HUES64 (cell line): ENCODE results near the gene SIK2.

Experiments used
- H3K27ac ChIP-seq: 2 replicates; pipeline ENCODE4 v1.7.0; 2013; ENCODE audit warnings: low read depth, low read length, inconsistent platforms
- H3K27me3 ChIP-seq: 2 replicates; pipeline ENCODE4 v1.6.1; 2013; ENCODE audit warnings: mild to moderate bottlenecking, low read length; ENCODE audit not compliant: insufficient read depth
- H3K36me3 ChIP-seq: 2 replicates; pipeline ENCODE4 v1.6.1; 2013; ENCODE audit warnings: mild to moderate bottlenecking, low read length; ENCODE audit not compliant: insufficient read depth
- H3K4me1 ChIP-seq: 2 replicates; pipeline ENCODE4 v1.6.1; 2013; ENCODE audit warnings: mild to moderate bottlenecking, low read length, moderate library complexity; ENCODE audit not compliant: insufficient read depth
- H3K4me3 ChIP-seq: 2 replicates; pipeline ENCODE4 v1.5.1; 2013; ENCODE audit warnings: mild to moderate bottlenecking, low read length, moderate library complexity
- H3K9ac ChIP-seq: 2 replicates; pipeline ENCODE4 v1.6.1; 2013; ENCODE audit warnings: mild to moderate bottlenecking, low read depth, low read length
- H3K9me3 ChIP-seq: 2 replicates; pipeline ENCODE4 v1.6.1; 2013; ENCODE audit warnings: low read depth, low read length; ENCODE audit not compliant: insufficient read depth
- WGBS: fragments of 150-250, 120-280 bp; methylation state at CpG from one replicate; pipeline ENCODE4 v1.1.7; 2013; ENCODE audit warnings: missing lambda C conversion rate; 5-methylcytosine and 5-hydroxymethylcytosine counted together

Gene SIK2

DNA sequence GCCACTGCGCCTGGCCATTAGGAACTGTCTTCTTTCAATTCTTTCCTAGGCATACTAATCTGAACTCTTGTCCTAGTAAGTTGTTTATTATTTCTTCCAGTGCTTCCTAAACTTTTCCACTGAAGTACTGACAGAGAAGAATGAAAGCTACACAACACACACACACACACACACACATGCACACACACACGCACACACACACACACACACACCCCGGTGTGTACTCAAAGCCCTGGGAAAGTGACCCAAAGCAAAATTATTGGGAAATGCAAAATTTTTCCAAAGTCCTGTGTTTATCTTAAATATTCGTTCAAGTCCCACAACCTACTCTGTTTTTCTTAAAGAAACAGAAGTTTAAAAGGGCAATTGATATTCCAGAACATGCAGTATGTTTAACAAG, 19.4 kb upstream of the SIK2 start:
- no peaks in the 10 kb centered on the region for H3K9me3 ChIP-seq
- no peaks in the 10 kb centered on the region for H3K4me1 ChIP-seq
- H3K9ac ChIP-seq = no peak overlapping the region
- no peaks in the 10 kb centered on the region for H3K27me3 ChIP-seq
- no peak overlapping the region for H3K4me3 ChIP-seq
- H3K36me3 ChIP-seq = no peaks in the 10 kb centered on the region
- H3K27ac ChIP-seq = no peak overlapping the region
- 90% methylated on average over 4 of the region's 4 CpGs for WGBS

- 91% methylated on average over 2 of the region's 2 CpGs for WGBS
- Histone ChIP-seq H3K27ac (no peak overlapping the region), H3K4me1 (no peaks in the 10 kb centered on the region), H3K9me3 (no peaks in the 10 kb centered on the region), H3K4me3 (no peak overlapping the region), H3K27me3 (no peaks in the 10 kb centered on the region), H3K9ac (no peak overlapping the region), H3K36me3 (no peaks in the 10 kb centered on the region)
Measured at GRCh38 chr11:111585371-111585770, 16.9 kb upstream of the SIK2 start.

GRCh38 chr11:111586388-111586831, 15.8 kb upstream of the SIK2 start:
- Histone ChIP-seq H3K27ac (no peak overlapping the region), H3K36me3 (no peaks in the 10 kb centered on the region), H3K4me3 (no peak overlapping the region), H3K9ac (no peak overlapping the region), H3K4me1 (no peaks in the 10 kb centered on the region), H3K9me3 (no peaks in the 10 kb centered on the region), H3K27me3 (no peaks in the 10 kb centered on the region)
- 0% methylated on average over 1 of the region's 1 CpG for WGBS

DNA sequence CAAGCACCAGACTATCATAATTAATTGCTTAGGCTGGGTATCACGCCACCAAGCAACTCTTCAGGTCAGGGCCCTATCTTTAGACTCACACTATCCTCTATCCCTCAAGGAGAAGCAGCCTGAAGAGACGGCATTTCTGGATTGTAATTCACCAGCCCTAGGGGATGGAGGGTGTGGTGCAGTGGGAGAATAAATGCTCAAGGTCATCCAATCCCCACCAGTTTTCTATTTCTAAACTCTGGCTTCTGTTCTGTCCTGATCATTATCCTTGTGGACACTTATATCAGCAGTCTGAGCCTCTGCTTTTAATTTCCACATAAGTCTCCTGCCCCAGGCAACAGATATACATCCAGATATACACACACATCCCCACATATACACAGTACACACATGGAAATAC, 13.1 kb upstream of the SIK2 start:
- no peaks in the 10 kb centered on the region for H3K27me3 ChIP-seq
- no peak overlapping the region for H3K9ac ChIP-seq
- no peak overlapping the region for H3K27ac ChIP-seq
- H3K9me3 ChIP-seq = no peaks in the 10 kb centered on the region
- no peaks in the 10 kb centered on the region for H3K4me1 ChIP-seq
- H3K4me3 ChIP-seq = no peak overlapping the region
- H3K36me3 ChIP-seq = no peaks in the 10 kb centered on the region
- 78% methylated on average over 1 of the region's 2 CpGs for WGBS

DNA sequence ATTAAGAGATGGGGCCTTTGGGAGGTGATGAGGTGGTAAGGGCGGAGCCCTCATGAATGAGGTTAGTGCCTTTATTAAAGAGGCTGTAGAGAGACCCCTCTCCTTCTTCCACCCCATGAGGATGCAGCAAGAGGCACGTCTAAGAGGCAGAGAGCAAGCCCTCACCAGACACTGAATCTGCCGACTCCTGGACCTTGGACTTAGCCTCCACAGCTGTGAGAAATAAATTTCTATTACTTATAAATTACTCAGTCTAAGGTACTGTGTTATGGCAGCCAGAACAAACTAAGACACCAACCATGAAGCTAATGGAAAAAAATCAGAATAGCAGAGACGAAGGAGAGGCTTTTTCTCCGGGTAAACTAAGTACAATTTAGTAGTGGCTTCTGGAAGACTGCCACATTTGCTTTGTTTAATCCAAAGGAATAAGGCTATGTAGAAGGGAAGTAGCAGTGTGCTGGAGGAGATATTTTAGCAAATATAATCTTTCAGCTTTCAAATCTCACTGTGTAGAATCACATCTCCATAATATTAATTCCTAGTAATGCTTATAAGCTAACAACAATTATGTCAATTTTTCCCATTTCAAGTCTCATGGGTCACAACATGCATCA, 12.3 kb upstream of the SIK2 start:
- H3K9ac ChIP-seq = no peak overlapping the region

DNA sequence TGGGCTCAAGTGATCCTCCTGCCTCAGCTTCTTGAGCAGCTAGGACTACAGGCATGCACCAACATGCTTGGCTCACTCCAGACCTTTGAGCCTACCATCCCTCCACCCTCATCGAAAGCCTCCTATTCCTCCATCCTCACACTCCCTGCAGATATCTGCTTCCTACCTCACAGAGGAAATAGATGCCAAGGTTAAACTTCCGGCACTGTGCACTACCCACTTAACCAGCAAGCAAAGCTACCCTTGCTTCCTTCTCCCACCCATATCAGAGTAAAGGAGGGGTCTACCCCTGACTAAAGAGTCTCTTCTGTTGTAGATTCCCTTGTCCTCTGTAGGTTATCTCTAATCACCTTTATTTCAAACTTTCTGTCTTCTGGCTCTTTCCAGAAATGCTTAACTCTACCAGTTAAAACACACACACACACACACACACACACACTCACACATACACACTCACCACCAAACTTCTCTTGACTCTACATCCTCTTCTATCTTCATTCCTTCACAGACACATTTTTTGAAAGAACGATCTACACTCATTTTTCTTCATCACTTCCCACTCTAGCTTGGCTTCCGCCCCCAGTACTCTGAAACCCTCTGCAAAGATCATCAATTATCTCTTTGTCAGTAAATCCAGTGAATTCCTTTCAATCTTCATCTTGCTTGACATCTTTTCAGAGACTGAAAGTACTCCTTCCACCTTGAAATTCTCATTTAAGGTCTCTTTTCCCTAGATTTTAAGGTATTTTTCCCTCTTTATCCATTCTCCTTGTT, 10.9 kb upstream of the SIK2 start:
- Histone ChIP-seq H3K36me3 (no peaks in the 10 kb centered on the region), H3K27ac (no peak overlapping the region), H3K9me3 (no peaks in the 10 kb centered on the region), H3K27me3 (no peaks in the 10 kb centered on the region), H3K9ac (no peak overlapping the region), H3K4me1 (no peaks in the 10 kb centered on the region), H3K4me3 (no peak overlapping the region)
- 94% methylated on average over 4 of the region's 4 CpGs for WGBS

More for the DNA sequence above, 12.3 kb upstream of the SIK2 start:
- no peak overlapping the region for H3K27ac ChIP-seq
- H3K9me3 ChIP-seq = no peaks in the 10 kb centered on the region
- 90% methylated on average over 4 of the region's 5 CpGs for WGBS
- H3K4me3 ChIP-seq = no peak overlapping the region
- H3K4me1 ChIP-seq = no peaks in the 10 kb centered on the region
- no peaks in the 10 kb centered on the region for H3K36me3 ChIP-seq
- no peaks in the 10 kb centered on the region for H3K27me3 ChIP-seq

GRCh38 chr11:111592491-111592890, 9.8 kb upstream of the SIK2 start:
- Histone ChIP-seq H3K27me3 (no peaks in the 10 kb centered on the region), H3K4me1 (no peaks in the 10 kb centered on the region), H3K4me3 (no peak overlapping the region), H3K27ac (no peak overlapping the region), H3K36me3 (no peaks in the 10 kb centered on the region), H3K9me3 (no peaks in the 10 kb centered on the region), H3K9ac (no peak overlapping the region)

GRCh38 chr11:111596319-111596718, 5.9 kb upstream of the SIK2 start:
- 100% methylated on average over 1 of the region's 1 CpG for WGBS
- no peak overlapping the region for H3K27ac ChIP-seq
- 0 out of 2 replicates have a peak, but pooled peaks cover under 1% of the 10 kb centered on the region for H3K4me1 ChIP-seq
- H3K9me3 ChIP-seq = no peaks in the 10 kb centered on the region
- H3K27me3 ChIP-seq = peaks cover 9% of the 10 kb centered on the region
- H3K9ac ChIP-seq = no peak overlapping the region
- no peak overlapping the region for H3K4me3 ChIP-seq
- H3K36me3 ChIP-seq = no peaks in the 10 kb centered on the region

GRCh38 chr11:111598148-111598547, 4.1 kb upstream of the SIK2 start:
- Histone ChIP-seq H3K4me3 (no peak overlapping the region), H3K4me1 (0 out of 2 replicates have a peak, but pooled peaks cover 3% of the 10 kb centered on the region), H3K36me3 (no peaks in the 10 kb centered on the region), H3K27ac (no peak overlapping the region), H3K9ac (no peak overlapping the region), H3K27me3 (peaks cover 14% of the 10 kb centered on the region), H3K9me3 (no peaks in the 10 kb centered on the region)
- no CpG with 5 or more reads among the region's 1 CpG for WGBS

- Histone ChIP-seq H3K4me1 (peaks cover 7% of the 10 kb centered on the region), H3K27me3 (peaks cover 18% of the 10 kb centered on the region), H3K4me3 (no peak overlapping the region), H3K9me3 (no peaks in the 10 kb centered on the region), H3K27ac (no peak overlapping the region), H3K36me3 (no peaks in the 10 kb centered on the region), H3K9ac (no peak overlapping the region)
- 89% methylated on average over 2 of the region's 2 CpGs for WGBS
Measured at GRCh38 chr11:111598559-111598958, 3.7 kb upstream of the SIK2 start.

DNA sequence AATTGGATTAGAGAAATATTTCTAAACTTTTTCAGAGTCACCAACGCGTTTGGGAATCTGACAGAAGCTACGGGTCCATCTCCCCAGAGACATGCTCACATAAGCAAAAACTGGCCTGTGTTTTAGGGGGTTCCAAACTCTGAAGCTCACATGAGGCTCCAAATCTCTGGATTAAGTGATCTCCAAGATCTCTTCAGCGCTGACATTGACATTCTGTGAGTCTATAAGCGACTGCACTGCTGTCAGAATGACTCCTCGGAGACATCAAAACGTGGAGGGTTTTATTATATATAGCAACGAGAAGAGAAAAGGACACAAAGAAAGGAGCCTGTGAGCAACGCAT, 642 bp upstream of the SIK2 start:
- Histone ChIP-seq H3K9me3 (no peaks in the 10 kb centered on the region), H3K36me3 (no peaks in the 10 kb centered on the region), H3K4me1 (peaks cover 15% of the 10 kb centered on the region), H3K4me3 (peak overlapping the region; percentile 52), H3K27ac (no peak overlapping the region), H3K9ac (peak overlapping the region; percentile 48; the same call in 1 of the 2 replicates), H3K27me3 (peaks cover 25% of the 10 kb centered on the region)
- 31% methylated on average over 9 of the region's 9 CpGs for WGBS
